Urinary bladder (tissue), 4 donors: ENCODE results near the gene HADHA. TPM values are rescaled to one million over a fixed set of nuclear protein-coding genes. Genes with fewer than 3 reads are reported as not detected.

ENCODE experiments used
- DNase-seq: peaks from one replicate; pipeline ENCODE4 v3.0.0-alpha.2; 2015; ENCODE audit errors: extremely low spot score
- H3K27ac ChIP-seq: one replicate; pipeline ENCODE4 v1.5.1; 2013; ENCODE audit warnings: low read depth, mild to moderate bottlenecking, moderate library complexity
- H3K36me3 ChIP-seq: one replicate; pipeline ENCODE4 v1.6.1; 2013; ENCODE audit warnings: mild to moderate bottlenecking, moderate library complexity; ENCODE audit not compliant: insufficient read depth
- H3K4me1 ChIP-seq: one replicate; pipeline ENCODE4 v1.6.1; 2013; ENCODE audit warnings: mild to moderate bottlenecking, moderate library complexity; ENCODE audit not compliant: insufficient read depth
- H3K4me3 ChIP-seq: one replicate; pipeline ENCODE4 v1.5.1; 2013; ENCODE audit warnings: low read depth, low read length
- WGBS: extraction: QIAGEN DNeasy Blood & Tissue Kit; methylation state at CpG from one replicate; pipeline ENCODE4 v1.1.7; 2013; 5-methylcytosine and 5-hydroxymethylcytosine counted together
- polyA plus RNA-seq: library from polyadenylated mRNA; stranded (reverse); fragments of 200-250 nt; gene quantifications from one replicate; pipeline ENCODE4 v1.2.3, GENCODE V29; 2013
- total RNA-seq: library from RNA; depleted of rRNA; stranded (reverse); fragments of >200 nt; gene quantifications from one replicate; pipeline ENCODE4 v1.2.3, GENCODE V29; 2014
- donor health status: healthy with polysubstance abuse.
- donor health status: healthy.

HADHA gene
- total and polyA plus RNA-seq, 2 donors: 107 to 122 TPM

DNA sequence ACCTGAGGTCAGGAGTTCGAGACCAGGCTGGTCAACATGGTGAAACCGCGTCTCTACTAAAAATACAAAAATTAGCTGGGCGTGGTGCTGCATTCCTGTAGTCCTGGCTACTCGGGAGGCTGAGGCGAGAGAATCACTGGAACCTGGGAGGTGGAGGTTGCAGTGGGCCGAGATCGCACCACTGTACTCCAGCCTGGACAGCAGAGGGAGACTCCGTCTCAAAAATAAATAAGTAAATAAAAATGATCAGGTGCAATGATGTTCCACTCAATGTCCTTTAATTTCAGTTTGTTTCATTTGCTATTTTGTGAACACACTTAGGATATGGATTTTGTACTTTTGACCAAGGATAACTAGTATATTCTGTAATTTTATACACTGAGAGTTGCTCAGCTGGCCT lies 9.3 kb downstream of the HADHA start:
- Histone ChIP-seq H3K36me3 (peaks cover 6% of the 10 kb centered on the region), H3K27ac (no peak overlapping the region), H3K4me3 (no peak overlapping the region), H3K4me1 (no peaks in the 10 kb centered on the region)
- WGBS: 92% methylated on average over 9 of the region's 9 CpGs
- no peak for DNase-seq

- H3K36me3 ChIP-seq: peaks cover 6% of the 10 kb centered on the region
- H3K4me1 ChIP-seq: no peaks in the 10 kb centered on the region
- no peak for DNase-seq
- over 99% methylated on average over 2 of the region's 2 CpGs for WGBS
- no peak overlapping the region for H3K27ac ChIP-seq
- H3K4me3 ChIP-seq: no peak overlapping the region
Observed at GRCh38 chr2:26230806-26231205, 13.6 kb downstream of the HADHA start.

- H3K27ac ChIP-seq: no peak overlapping the region
- H3K4me1 ChIP-seq: no peaks in the 10 kb centered on the region
- no peak overlapping the region for H3K4me3 ChIP-seq
- 97% methylated on average over 3 of the region's 3 CpGs for WGBS
- peaks cover 3% of the 10 kb centered on the region for H3K36me3 ChIP-seq
- DNase-seq: no peak
Observed at GRCh38 chr2:26229595-26229994, 14.8 kb downstream of the HADHA start.

- Histone ChIP-seq H3K36me3 (no peaks in the 10 kb centered on the region), H3K4me1 (no peaks in the 10 kb centered on the region), H3K4me3 (no peak overlapping the region), H3K27ac (no peak overlapping the region)
- WGBS: 83% methylated on average over 2 of the region's 2 CpGs
- DNase-seq: no peak
Observed at GRCh38 chr2:26224095-26224494, 20.3 kb downstream of the HADHA start.

DNA sequence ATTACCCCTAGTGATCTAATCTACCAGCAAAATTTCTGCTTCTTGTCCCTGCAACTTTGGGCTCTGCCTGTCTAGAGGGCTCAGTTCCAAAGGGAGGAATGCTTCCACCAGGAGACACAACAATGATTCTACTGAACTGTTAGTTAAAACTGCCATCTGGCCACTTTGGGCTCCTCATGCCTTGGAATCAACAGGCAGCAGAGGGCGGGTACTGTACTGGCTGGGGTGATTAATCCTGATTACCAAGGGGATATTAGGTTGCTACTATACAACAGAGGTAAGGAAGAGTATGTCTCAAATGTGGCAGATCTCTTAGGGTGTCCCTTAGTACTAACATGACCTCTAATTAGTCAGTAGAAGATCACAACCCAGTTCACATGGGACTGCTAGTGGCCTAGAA lies 21.4 kb downstream of the HADHA start:
- H3K36me3 ChIP-seq: no peaks in the 10 kb centered on the region

DNA sequence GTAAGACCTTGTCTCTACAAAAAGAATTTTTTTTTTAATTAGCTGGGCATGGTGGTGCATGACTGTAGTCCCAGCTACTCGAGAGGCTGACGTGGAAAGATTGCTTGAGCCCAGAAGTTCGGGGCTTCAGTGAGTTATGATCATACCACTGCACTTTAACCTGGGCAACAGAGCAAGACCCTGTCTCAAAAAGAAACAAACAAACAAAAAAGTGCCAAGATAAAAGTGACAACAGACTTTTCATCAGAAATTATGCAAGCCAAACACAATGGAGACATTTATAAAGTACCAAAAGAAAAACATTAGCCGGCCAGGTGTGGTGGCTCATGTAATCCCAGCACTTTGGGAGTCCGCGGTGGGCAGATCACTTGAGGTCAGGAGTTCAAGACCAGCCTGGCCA lies 26.7 kb downstream of the HADHA start:
- DNase-seq: no peak
- Histone ChIP-seq H3K36me3 (peaks cover 1% of the 10 kb centered on the region), H3K27ac (no peak overlapping the region), H3K4me3 (no peak overlapping the region), H3K4me1 (no peaks in the 10 kb centered on the region)
- WGBS: 82% methylated on average over 6 of the region's 6 CpGs

More for the DNA sequence above, 21.4 kb downstream of the HADHA start:
- 96% methylated on average over 1 of the region's 1 CpG for WGBS
- Histone ChIP-seq H3K27ac (no peak overlapping the region), H3K4me3 (no peak overlapping the region), H3K4me1 (no peaks in the 10 kb centered on the region)
- no peak for DNase-seq

GRCh38 chr2:26216587-26216986 lies 27.8 kb downstream of the HADHA start:
- no peak overlapping the region for H3K27ac ChIP-seq
- WGBS: 94% methylated on average over 4 of the region's 4 CpGs
- no peak overlapping the region for H3K4me3 ChIP-seq
- no peaks in the 10 kb centered on the region for H3K4me1 ChIP-seq
- DNase-seq: no peak
- H3K36me3 ChIP-seq: peaks cover 2% of the 10 kb centered on the region

DNA sequence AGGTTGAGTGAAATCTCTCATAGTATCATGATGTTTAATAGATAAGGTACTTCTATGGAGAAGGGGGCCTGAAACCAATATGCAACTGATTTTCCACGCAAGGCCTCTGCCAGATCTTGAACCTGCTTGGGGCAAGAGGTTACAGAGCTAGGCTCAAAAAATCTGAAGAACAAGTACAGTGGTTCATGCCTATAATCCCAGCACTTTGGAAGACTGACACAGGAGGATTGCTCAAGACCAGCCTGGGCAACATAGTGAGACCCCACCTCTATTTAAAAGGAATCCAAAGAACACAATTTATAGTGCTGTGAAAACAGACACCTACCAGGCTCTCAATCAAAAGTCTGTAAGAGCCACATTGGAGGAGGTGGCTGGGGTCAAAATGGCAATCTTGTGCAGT lies 28.6 kb downstream of the HADHA start:
- Histone ChIP-seq H3K27ac (no peak overlapping the region), H3K4me1 (no peaks in the 10 kb centered on the region), H3K36me3 (peaks cover 3% of the 10 kb centered on the region), H3K4me3 (no peak overlapping the region)
- 98% methylated on average over 1 of the region's 1 CpG for WGBS
- no peak for DNase-seq

- Histone ChIP-seq H3K4me3 (no peak overlapping the region), H3K27ac (no peak overlapping the region), H3K4me1 (no peaks in the 10 kb centered on the region), H3K36me3 (peaks cover 3% of the 10 kb centered on the region)
- no peak for DNase-seq
- 90% methylated on average over 1 of the region's 1 CpG for WGBS
Observed at GRCh38 chr2:26214759-26215158, 29.7 kb downstream of the HADHA start.

- DNase-seq: no peak
- Histone ChIP-seq H3K27ac (no peak overlapping the region), H3K36me3 (peaks cover 3% of the 10 kb centered on the region), H3K4me3 (no peak overlapping the region), H3K4me1 (no peaks in the 10 kb centered on the region)
- 92% methylated on average over 5 of the region's 5 CpGs for WGBS
Observed at GRCh38 chr2:26212011-26212410, 32.4 kb downstream of the HADHA start.

GRCh38 chr2:26203906-26204305 lies 40.5 kb downstream of the HADHA start:
- Histone ChIP-seq H3K4me1 (no peaks in the 10 kb centered on the region), H3K36me3 (peaks cover 6% of the 10 kb centered on the region), H3K27ac (no peak overlapping the region), H3K4me3 (no peak overlapping the region)
- DNase-seq: no peak
- WGBS: 85% methylated on average over 7 of the region's 7 CpGs

DNA sequence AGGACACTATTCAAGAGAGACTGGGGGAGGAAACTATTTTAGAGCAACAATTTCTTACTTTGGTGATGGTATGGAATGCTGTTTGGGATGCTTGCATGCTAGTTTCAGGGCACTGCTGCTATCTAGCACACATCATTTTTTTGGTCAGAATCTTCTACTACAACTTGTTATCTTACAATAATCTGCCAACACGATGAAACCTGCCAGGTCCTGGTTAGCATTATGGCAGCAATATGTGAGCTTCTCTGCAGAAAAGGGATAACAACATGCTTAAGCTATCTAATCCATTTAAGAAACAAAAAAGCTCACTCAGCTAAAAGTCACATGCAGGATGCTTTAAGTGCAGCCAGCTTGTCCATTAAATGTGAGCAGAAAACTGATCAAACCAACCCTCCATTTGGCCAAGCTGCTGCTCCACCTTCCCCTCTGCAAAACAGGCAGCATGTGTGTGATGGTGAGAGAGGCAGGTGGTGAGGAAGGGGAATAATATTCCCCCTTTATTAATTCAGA lies 41.4 kb downstream of the HADHA start:
- H3K4me1 ChIP-seq: no peaks in the 10 kb centered on the region
- peaks cover 6% of the 10 kb centered on the region for H3K36me3 ChIP-seq
- H3K27ac ChIP-seq: no peak overlapping the region
- no peak overlapping the region for H3K4me3 ChIP-seq
- WGBS: 33% methylated on average over 1 of the region's 1 CpG
- no peak for DNase-seq

DNA sequence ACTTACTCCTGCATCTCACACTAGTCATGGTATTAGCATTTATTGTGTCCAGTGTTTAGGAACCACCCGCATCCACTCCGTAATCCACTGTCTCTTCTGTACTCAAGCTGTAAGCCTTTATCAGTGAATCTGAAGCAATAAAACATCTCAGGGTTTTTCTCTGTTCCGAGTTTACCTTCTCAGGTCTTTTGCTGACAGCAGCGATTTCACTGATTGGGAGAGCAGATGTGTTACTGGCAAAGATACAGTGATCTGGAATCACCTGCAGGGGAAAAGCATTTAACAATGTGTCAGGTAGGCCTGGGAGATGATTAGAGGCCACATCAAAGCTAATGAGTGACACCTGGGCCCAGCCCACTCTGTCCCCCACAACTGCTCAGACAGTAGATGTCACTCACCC lies 46.9 kb downstream of the HADHA start:
- no peaks in the 10 kb centered on the region for H3K4me1 ChIP-seq

DNA sequence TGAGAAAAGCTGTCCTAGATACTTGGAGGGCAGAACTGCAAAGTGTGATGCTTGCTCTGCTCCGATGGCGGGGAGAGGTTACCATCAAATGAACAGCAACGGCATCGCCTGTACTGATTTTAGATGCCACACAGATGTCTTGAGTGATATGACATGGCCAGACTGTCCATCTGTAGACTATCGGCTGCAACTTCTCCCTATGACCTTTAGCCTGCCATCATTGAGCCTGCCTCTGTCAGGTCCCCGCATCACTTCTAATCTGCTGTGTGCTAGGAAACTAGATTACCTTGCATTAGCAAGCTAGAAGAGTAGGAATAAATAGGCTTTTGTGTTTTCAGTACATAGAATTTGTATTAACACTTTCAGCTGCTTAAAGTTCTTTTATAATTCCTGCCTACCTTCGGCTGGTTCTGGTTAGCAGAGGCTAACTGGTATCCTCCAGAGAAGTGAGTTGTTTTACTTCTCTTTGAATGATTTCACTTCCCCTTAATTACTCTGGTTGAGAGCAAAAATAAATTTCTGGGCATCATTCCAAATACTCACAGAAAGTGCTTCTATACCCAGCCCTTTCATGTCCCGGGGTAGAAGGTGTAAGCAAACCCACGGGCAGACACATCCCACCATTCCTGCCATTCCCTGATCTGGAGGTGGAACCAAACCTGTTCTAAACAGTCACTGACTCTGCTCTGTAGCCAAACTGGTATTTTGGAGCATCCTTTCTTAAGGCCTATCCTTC lies 47.6 kb downstream of the HADHA start:
- Histone ChIP-seq H3K36me3 (peaks cover 10% of the 10 kb centered on the region), H3K4me3 (no peak overlapping the region), H3K27ac (no peak overlapping the region), H3K4me1 (no peaks in the 10 kb centered on the region)
- no peak for DNase-seq
- WGBS: 86% methylated on average over 9 of the region's 9 CpGs

More for the DNA sequence above, 46.9 kb downstream of the HADHA start:
- Histone ChIP-seq H3K4me3 (no peak overlapping the region), H3K27ac (no peak overlapping the region), H3K36me3 (peaks cover 10% of the 10 kb centered on the region)
- 85% methylated on average over 4 of the region's 4 CpGs for WGBS
- no peak for DNase-seq
